ENCODE data around the gene ALKAL2.
A peak's percentile ranks its signal among the peaks of the same experiment; 100 is the strongest.

The ALKAL2 gene

GRCh38 chr2:289362-290089 lies 1.6 kb upstream of the ALKAL2 start:
- DNase-seq, result no peak

- DNase-seq, result no peak
Observed at GRCh38 chr2:288758-289361, 969 bp upstream of the ALKAL2 start.

- DNase-seq, result peak; percentile 17
Observed at GRCh38 chr2:287471-287885, 413 bp downstream of the ALKAL2 start.

GRCh38 chr2:286774-287392 lies 1.0 kb downstream of the ALKAL2 start:
- DNase-seq, result no peak

GRCh38 chr2:286035-286434 lies 1.9 kb downstream of the ALKAL2 start:
- no peak for DNase-seq

GRCh38 chr2:285531-285930 lies 2.4 kb downstream of the ALKAL2 start:
- DNase-seq, result peak; percentile 66

- no peak for DNase-seq
Observed at GRCh38 chr2:284896-285492, 2.9 kb downstream of the ALKAL2 start.

GRCh38 chr2:283996-284794 lies 3.7 kb downstream of the ALKAL2 start:
- DNase-seq, result no peak

GRCh38 chr2:282371-283263 lies 5.3 kb downstream of the ALKAL2 start:
- no peak for DNase-seq

GRCh38 chr2:281381-281780 lies 6.5 kb downstream of the ALKAL2 start:
- DNase-seq, result no peak

- no peak for DNase-seq
Observed at GRCh38 chr2:280650-281110, 7.2 kb downstream of the ALKAL2 start.

GRCh38 chr2:279956-280649 lies 7.8 kb downstream of the ALKAL2 start:
- no peak for DNase-seq

GRCh38 chr2:279366-279765 lies 8.5 kb downstream of the ALKAL2 start:
- DNase-seq, result no peak

GRCh38 chr2:278927-279320 lies 9.0 kb downstream of the ALKAL2 start:
- DNase-seq, result no peak

GRCh38 chr2:278312-278926 lies 9.5 kb downstream of the ALKAL2 start:
- DNase-seq, result no peak

- no peak for DNase-seq
Observed at GRCh38 chr2:275466-275865, 12.4 kb downstream of the ALKAL2 start.

GRCh38 chr2:274503-274902 lies 13.4 kb downstream of the ALKAL2 start:
- no peak for DNase-seq

GRCh38 chr2:273333-273732 lies 14.6 kb downstream of the ALKAL2 start:
- DNase-seq, result no peak

GRCh38 chr2:271917-272316 lies 16.0 kb downstream of the ALKAL2 start:
- DNase-seq, result no peak

- DNase-seq, result no peak
Observed at GRCh38 chr2:270861-271260, 17.0 kb downstream of the ALKAL2 start.
